HUES64 (cell line): Measurements from ENCODE around the gene MYO5A.
A peak's percentile ranks its signal among the peaks of the same experiment; 100 is the strongest.

Source experiments
- H3K27ac ChIP-seq: 2 replicates; pipeline ENCODE4 v1.7.0; 2013; ENCODE audit warnings: low read depth, low read length, inconsistent platforms
- H3K27me3 ChIP-seq: 2 replicates; pipeline ENCODE4 v1.6.1; 2013; ENCODE audit warnings: mild to moderate bottlenecking, low read length; ENCODE audit not compliant: insufficient read depth
- H3K36me3 ChIP-seq: 2 replicates; pipeline ENCODE4 v1.6.1; 2013; ENCODE audit warnings: mild to moderate bottlenecking, low read length; ENCODE audit not compliant: insufficient read depth
- H3K4me1 ChIP-seq: 2 replicates; pipeline ENCODE4 v1.6.1; 2013; ENCODE audit warnings: mild to moderate bottlenecking, low read length, moderate library complexity; ENCODE audit not compliant: insufficient read depth
- H3K4me3 ChIP-seq: 2 replicates; pipeline ENCODE4 v1.5.1; 2013; ENCODE audit warnings: mild to moderate bottlenecking, low read length, moderate library complexity
- H3K9ac ChIP-seq: 2 replicates; pipeline ENCODE4 v1.6.1; 2013; ENCODE audit warnings: mild to moderate bottlenecking, low read depth, low read length
- H3K9me3 ChIP-seq: 2 replicates; pipeline ENCODE4 v1.6.1; 2013; ENCODE audit warnings: low read depth, low read length; ENCODE audit not compliant: insufficient read depth
- WGBS: fragments of 150-250, 120-280 bp; methylation state at CpG from one replicate; pipeline ENCODE4 v1.1.7; 2013; ENCODE audit warnings: missing lambda C conversion rate; 5-methylcytosine and 5-hydroxymethylcytosine counted together

MYO5A gene

DNA sequence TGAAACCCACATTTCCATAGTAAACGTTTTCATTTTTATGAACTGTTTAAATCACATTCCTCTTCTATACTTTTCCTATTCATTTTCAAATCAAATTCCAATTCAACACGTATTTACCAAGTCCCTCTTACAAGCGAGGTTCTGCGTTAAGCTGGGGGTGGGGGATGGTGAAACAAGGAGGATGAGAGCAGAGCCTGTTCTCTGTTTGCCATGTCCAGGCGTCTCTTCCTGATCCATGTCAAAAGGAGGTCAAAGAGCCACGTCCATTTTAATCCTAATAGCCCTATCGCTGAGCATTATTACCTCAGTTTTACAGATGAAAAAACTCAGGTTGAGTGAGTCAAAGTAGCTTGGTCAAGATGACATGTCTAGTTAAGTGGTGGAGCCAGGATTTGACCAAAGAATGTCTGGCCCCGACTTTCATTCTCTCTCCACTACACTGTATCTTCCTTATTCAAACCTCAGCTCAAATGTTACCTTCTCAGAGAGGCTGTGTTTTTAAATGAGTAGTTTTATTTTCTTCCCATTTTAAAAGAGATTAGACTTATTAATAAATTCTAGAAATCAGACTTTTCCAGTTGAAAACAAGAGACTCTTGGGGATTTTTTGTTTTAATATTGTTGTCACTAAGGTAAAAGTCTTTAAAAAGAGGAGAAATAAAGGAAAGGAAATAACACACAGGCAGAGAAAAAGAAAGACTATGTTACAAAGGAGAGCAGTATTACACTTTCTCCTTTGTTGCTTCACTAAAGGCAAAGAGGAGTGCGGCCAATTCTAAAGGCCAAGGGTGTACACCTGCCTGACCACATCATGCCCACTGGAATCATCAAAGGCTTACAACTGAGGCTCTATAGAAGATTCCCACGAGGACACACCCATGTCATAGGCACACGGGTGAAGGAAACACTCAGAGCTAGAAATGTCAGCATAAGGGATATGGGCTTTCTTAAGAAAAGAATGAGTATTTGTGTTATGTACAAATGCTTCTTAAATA lies 42.4 kb downstream of the MYO5A start:
- Histone ChIP-seq H3K27me3 (no peaks in the 10 kb centered on the region), H3K4me3 (peak overlapping the region; percentile 12; the same call in 1 of the 2 replicates), H3K36me3 (no peaks in the 10 kb centered on the region), H3K4me1 (peaks cover 36% of the 10 kb centered on the region), H3K9ac (peak overlapping the region; percentile 54), H3K9me3 (no peaks in the 10 kb centered on the region), H3K27ac (peak overlapping the region; percentile 34; the same call in 1 of the 2 replicates)
- 37% methylated on average over 9 of the region's 11 CpGs for WGBS

DNA sequence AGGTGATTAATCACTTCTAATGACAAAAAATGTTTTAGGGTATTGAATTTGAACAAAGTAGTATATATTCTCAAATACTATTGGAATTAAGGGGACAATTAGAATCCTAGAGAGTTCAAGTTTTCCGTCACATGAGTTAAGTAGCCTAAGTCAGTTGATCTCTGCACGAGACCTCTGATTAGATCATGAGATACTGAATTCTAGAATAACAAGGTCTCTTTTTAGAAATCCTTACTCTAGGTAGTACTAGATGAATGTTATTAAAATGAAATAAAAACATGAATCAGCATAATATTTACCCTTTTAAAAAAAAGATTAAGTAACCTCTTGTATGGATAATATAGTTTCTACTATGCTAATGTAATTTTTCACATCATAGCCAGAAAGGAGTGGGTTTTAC lies 43.4 kb downstream of the MYO5A start:
- 92% methylated on average over 2 of the region's 2 CpGs for WGBS
- H3K36me3 ChIP-seq, result no peaks in the 10 kb centered on the region
- H3K4me1 ChIP-seq, result peaks cover 36% of the 10 kb centered on the region

DNA sequence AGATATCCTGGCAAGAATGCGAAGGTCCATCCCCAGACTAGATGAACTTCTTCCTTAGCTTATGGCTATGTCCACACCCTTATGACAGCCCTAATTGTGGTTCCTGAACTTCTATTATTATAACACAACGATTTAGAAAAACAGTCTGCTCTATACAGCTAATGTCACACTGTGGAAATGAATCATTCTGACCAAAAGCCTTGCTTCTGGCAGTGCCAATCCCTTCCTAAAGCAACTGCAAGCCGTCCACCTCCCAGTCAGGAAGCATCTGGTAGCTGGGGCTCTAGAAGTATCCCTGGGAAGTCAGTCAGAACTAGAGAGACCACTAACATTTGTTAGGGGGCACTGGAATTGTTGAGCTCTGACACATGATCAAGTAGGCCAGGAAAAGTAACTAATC lies 45.0 kb downstream of the MYO5A start:
- no peak overlapping the region for H3K4me3 ChIP-seq
- peaks cover under 1% of the 10 kb centered on the region; the same call in 1 of the 2 replicates for H3K9me3 ChIP-seq
- 88% methylated on average over 3 of the region's 3 CpGs for WGBS
- no peak overlapping the region for H3K27ac ChIP-seq
- no peaks in the 10 kb centered on the region for H3K27me3 ChIP-seq
- H3K36me3 ChIP-seq, result no peaks in the 10 kb centered on the region
- peaks cover 36% of the 10 kb centered on the region for H3K4me1 ChIP-seq
- H3K9ac ChIP-seq, result no peak overlapping the region

More for the DNA sequence above, 43.4 kb downstream of the MYO5A start:
- Histone ChIP-seq H3K9ac (no peak overlapping the region), H3K4me3 (no peak overlapping the region; the same call in 1 of the 2 replicates), H3K9me3 (no peaks in the 10 kb centered on the region), H3K27ac (no peak overlapping the region), H3K27me3 (no peaks in the 10 kb centered on the region)

DNA sequence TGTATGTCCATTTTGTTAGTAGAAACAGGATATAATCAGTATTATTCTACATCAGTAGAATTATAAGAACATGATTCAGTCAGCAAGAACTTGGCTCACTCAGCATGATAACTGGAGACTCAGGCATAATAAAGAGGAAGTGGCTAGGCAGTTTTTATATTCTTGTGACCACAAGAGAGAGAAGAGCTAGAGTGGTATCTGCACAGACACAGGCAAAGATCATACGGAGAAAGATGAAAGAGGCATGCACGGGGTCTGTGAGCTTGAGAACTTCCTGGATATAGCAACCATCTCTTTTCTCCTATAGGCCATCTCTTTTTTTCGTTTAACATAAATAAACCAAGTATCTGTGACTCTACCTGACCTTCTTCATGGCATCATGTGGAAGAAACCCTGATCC lies 46.8 kb downstream of the MYO5A start:
- Histone ChIP-seq H3K27me3 (no peaks in the 10 kb centered on the region), H3K4me3 (no peak overlapping the region), H3K9ac (no peak overlapping the region), H3K36me3 (no peaks in the 10 kb centered on the region), H3K4me1 (peaks cover 23% of the 10 kb centered on the region), H3K27ac (no peak overlapping the region), H3K9me3 (peaks cover 3% of the 10 kb centered on the region; the same call in 1 of the 2 replicates)
- 90% methylated on average over 3 of the region's 3 CpGs for WGBS

GRCh38 chr15:52480990-52481389 lies 47.7 kb downstream of the MYO5A start:
- H3K9ac ChIP-seq, result no peak overlapping the region
- 96% methylated on average over 1 of the region's 1 CpG for WGBS
- H3K4me1 ChIP-seq, result peaks cover 14% of the 10 kb centered on the region
- no peak overlapping the region for H3K27ac ChIP-seq
- no peaks in the 10 kb centered on the region for H3K27me3 ChIP-seq
- peaks cover 3% of the 10 kb centered on the region; the same call in 1 of the 2 replicates for H3K9me3 ChIP-seq
- no peaks in the 10 kb centered on the region for H3K36me3 ChIP-seq
- H3K4me3 ChIP-seq, result no peak overlapping the region

DNA sequence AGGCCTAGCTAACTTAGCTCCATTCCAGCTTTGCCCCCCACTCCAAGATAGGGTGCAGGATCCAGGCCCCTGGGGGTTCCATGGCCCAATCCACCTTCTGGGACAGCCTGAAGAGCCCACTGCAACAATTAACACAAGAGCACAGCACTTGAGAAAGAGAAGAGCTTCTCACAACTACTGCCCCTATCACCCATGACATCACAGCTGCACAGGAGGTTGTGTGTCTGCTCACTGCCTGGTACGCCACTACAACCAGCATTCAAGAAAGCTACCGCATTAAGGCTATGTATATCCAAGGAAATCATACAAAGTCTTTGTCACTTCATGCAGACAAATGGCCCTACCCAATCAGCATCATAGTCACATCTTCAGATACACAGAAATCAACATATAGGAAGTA lies 62.0 kb downstream of the MYO5A start:
- no peak overlapping the region for H3K4me3 ChIP-seq
- H3K27ac ChIP-seq, result no peak overlapping the region
- no peak overlapping the region for H3K9ac ChIP-seq
- 84% methylated on average over 2 of the region's 2 CpGs for WGBS
- H3K36me3 ChIP-seq, result no peaks in the 10 kb centered on the region
- no peaks in the 10 kb centered on the region for H3K9me3 ChIP-seq
- H3K4me1 ChIP-seq, result peaks cover 19% of the 10 kb centered on the region
- H3K27me3 ChIP-seq, result no peaks in the 10 kb centered on the region

DNA sequence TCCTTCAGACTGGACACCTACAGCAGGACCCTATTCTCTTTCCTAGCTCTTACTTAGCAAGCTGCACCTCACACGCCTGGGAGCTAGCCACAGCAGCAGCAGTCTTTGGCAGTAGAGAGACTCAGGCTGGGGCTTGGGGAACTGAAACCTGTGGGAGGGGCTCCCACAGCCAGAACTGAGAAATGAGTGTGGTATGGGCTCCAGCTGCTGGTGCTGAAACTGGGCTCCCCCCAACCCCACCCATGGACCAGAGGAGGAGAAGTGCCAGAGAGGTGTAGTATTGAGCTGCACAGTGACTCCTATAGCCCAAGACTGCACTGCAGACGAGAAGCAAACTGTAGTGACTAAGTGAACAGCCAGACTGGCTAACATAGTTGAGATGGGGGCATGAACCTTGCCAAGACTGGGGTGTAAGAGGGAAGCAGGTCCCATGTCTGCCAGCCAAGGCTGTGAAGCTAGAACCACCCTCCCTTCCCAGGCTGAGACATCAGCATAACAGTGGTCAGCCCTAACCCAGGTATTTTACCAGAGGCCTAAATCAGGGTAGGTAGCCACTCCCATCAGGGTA lies 62.5 kb downstream of the MYO5A start:
- 70% methylated on average over 2 of the region's 2 CpGs for WGBS
- Histone ChIP-seq H3K27me3 (no peaks in the 10 kb centered on the region), H3K4me3 (no peak overlapping the region), H3K4me1 (peaks cover 19% of the 10 kb centered on the region), H3K9ac (no peak overlapping the region), H3K36me3 (no peaks in the 10 kb centered on the region), H3K27ac (peak overlapping the region; percentile 26; the same call in 1 of the 2 replicates), H3K9me3 (no peaks in the 10 kb centered on the region)

- Histone ChIP-seq H3K4me1 (peaks cover 19% of the 10 kb centered on the region), H3K9ac (no peak overlapping the region), H3K27me3 (no peaks in the 10 kb centered on the region), H3K36me3 (no peaks in the 10 kb centered on the region), H3K4me3 (no peak overlapping the region), H3K9me3 (0 out of 2 replicates have a peak, but pooled peaks cover 4% of the 10 kb centered on the region), H3K27ac (no peak overlapping the region)
- 85% methylated on average over 3 of the region's 3 CpGs for WGBS
These were observed 64.2 kb downstream of the MYO5A start for GRCh38 chr15:52464478-52464877.

GRCh38 chr15:52464040-52464439 lies 64.6 kb downstream of the MYO5A start:
- 91% methylated on average over 3 of the region's 3 CpGs for WGBS
- peaks cover 19% of the 10 kb centered on the region for H3K4me1 ChIP-seq
- H3K27ac ChIP-seq, result no peak overlapping the region

GRCh38 chr15:52463638-52464037 lies 65.0 kb downstream of the MYO5A start:
- H3K36me3 ChIP-seq, result no peaks in the 10 kb centered on the region
- no peaks in the 10 kb centered on the region for H3K27me3 ChIP-seq
- no peak overlapping the region for H3K9ac ChIP-seq
- no peak overlapping the region for H3K27ac ChIP-seq
- H3K9me3 ChIP-seq, result 0 out of 2 replicates have a peak, but pooled peaks cover 4% of the 10 kb centered on the region
- peaks cover 19% of the 10 kb centered on the region for H3K4me1 ChIP-seq
- no peak overlapping the region for H3K4me3 ChIP-seq

More at GRCh38 chr15:52464040-52464439, 64.6 kb downstream of the MYO5A start:
- no peaks in the 10 kb centered on the region for H3K27me3 ChIP-seq
- no peaks in the 10 kb centered on the region for H3K36me3 ChIP-seq
- 0 out of 2 replicates have a peak, but pooled peaks cover 4% of the 10 kb centered on the region for H3K9me3 ChIP-seq
- no peak overlapping the region for H3K4me3 ChIP-seq
- no peak overlapping the region for H3K9ac ChIP-seq

- peaks cover 19% of the 10 kb centered on the region for H3K4me1 ChIP-seq
- no peak overlapping the region for H3K27ac ChIP-seq
- WGBS, result 95% methylated on average over 6 of the region's 6 CpGs
- 0 out of 2 replicates have a peak, but pooled peaks cover 4% of the 10 kb centered on the region for H3K9me3 ChIP-seq
- no peak overlapping the region for H3K4me3 ChIP-seq
- H3K36me3 ChIP-seq, result no peaks in the 10 kb centered on the region
- H3K9ac ChIP-seq, result no peak overlapping the region
- H3K27me3 ChIP-seq, result no peaks in the 10 kb centered on the region
These were observed 65.8 kb downstream of the MYO5A start for GRCh38 chr15:52462806-52463360.
